ENCODE results near the gene TACC2.

The TACC2 gene

DNA sequence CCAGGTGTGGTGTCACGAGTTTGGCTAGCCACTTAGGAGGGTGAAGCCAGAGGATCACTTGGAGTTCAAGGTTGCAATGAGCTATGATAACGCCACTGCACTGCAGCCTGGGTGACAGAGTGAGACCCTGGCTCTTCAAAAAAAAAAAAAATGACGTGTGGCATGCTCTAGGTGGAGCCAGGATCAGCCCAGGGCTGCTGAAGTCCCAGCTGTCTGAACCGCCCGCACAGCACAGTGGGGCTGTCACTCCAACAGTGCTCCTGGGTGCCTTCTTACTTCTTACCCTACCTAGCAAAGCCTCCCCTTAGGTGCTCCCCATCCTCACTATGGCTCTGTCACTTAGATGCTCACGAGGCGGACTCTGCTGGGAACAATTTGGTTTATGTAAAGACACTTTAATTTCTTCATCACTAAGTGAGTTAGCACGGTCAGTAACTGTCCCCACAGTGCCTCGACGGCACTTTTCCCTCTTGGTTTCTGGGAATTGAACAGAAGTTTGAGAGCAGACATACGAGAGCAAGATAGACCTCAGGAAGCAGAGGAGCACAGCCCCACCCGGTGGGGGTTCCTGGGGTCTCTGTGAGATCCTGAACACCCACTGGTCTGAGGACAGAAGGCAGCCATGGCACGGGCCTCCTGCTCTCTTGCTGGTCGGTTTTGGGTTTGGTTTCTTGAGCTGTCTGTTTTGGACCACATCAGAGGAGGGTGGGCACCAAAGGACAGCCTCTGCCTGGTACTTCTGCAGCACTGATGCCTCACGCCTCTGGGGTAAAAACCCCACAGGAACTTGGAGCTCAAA is 215.9 kb downstream of the TACC2 start:
- Histone ChIP-seq H3K4me3 (no peak overlapping the region), H4K20me1 (peaks cover 0 to 30% (median 0%) of the 10 kb centered on the region in 11 experiments; a peak in 3 of 22 replicates), H3K27ac (peak overlapping the region in 8 of 11 experiments; percentile 2 to 89 (median 76); a peak in 14 of 22 replicates), H3K9me3 (replicated peaks in 1 of 11) (peaks cover 0 to 36% (median 7%) of the 10 kb centered on the region in 11 experiments; a peak in 14 of 22 replicates), H3K9ac (peak overlapping the region in 5 of 11 experiments; percentile 20 to 66 (median 55); a peak in 7 of 22 replicates), H3K36me3 (peaks cover 0 to 38% (median 19%) of the 10 kb centered on the region in 11 experiments; a peak in 15 of 22 replicates), H3K4me1 (peaks cover 16 to 63% (median 58%) of the 10 kb centered on the region in 10 experiments; a peak in 19 of 20 replicates), H3K27me3 (no peaks in the 10 kb centered on the region), H3K4me2 (peak overlapping the region; percentile 10 to 87 (median 77); a peak in 20 of 22 replicates)
- no peak for TF ChIP-seq Cebpa-rat (IDR thresholded peaks at IDR 0.05)

DNA sequence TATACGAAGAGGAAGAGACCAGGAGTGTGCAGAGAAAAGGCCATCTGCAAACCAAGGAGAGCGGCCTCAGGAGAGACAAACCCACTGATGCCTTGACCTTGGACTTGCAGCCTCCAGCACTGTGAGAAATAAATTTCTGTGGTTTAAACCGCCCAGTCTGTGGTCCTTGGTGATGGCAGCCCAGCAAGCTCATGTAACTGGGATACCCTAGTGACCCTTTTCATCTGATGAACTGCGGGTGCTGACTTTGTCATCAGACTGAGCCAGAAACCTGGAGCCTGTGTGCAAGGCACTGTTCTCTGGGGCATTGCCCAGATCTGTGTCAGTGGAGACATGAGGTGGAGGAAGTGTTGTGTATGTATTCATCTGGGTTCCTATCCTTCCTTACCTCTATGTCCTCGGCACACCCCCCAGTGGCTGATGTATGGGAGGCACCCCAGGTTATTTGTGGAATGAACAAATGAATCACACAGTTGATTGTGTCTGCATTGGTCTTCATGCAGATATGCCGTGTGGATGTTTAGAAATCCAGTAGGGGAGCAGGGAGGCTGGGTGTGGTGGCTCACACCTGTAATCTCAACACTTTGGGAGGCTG is 217.6 kb downstream of the TACC2 start:
- Histone ChIP-seq H3K27ac (peak overlapping the region in 8 of 11 experiments; percentile 53 to 89 (median 78); a peak in 15 of 22 replicates), H3K36me3 (peaks cover 0 to 38% (median 18%) of the 10 kb centered on the region in 11 experiments; a peak in 16 of 22 replicates), H3K4me2 (peak overlapping the region in 10 of 11 experiments; percentile 23 to 87 (median 79); a peak in 18 of 22 replicates), H3K4me1 (peaks cover 16 to 77% (median 75%) of the 10 kb centered on the region in 10 experiments; a peak in 19 of 20 replicates), H3K9me3 (replicated peaks in 1 of 11) (peaks cover 0 to 38% (median 22%) of the 10 kb centered on the region in 11 experiments; a peak in 17 of 22 replicates), H3K27me3 (no peaks in the 10 kb centered on the region), H3K9ac (peak overlapping the region in 5 of 11 experiments; percentile 5 to 66 (median 64); a peak in 10 of 22 replicates), H4K20me1 (peaks cover 0 to 23% (median 0%) of the 10 kb centered on the region in 11 experiments; a peak in 3 of 22 replicates), H3K4me3 (peak overlapping the region in 1 of 10 experiments; percentile 26; a peak in 1 of 20 replicates)
- TF ChIP-seq Cebpa-rat (IDR thresholded peaks at IDR 0.05), result no peak

DNA sequence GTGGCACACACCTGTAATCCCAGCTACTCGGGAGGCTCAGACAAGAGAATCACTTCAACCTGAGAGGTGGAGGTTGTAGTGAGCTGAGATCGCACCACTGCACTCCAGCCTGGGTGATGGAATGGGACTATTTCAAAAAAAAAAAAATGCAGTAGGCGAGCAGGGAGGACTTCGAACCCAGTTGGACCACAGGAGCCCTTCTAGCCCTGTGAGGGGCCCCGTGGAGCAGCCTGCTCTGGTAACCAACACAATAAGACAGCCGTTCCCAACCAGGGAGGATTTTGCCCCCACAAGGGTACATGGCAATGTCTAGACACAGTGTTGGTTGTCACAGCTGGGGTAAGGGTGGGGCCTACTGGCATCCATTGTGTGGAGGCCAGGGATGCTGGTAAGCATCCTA is 218.2 kb downstream of the TACC2 start:
- Histone ChIP-seq H3K9ac (peak overlapping the region in 6 of 11 experiments; percentile 28 to 66 (median 60); a peak in 9 of 22 replicates), H3K36me3 (peaks cover 0 to 42% (median 21%) of the 10 kb centered on the region in 11 experiments; a peak in 16 of 22 replicates), H3K4me1 (peaks cover 16 to 81% (median 81%) of the 10 kb centered on the region in 10 experiments; a peak in 19 of 20 replicates), H4K20me1 (peaks cover 0 to 21% (median 0%) of the 10 kb centered on the region in 11 experiments; a peak in 3 of 22 replicates), H3K4me2 (peak overlapping the region; percentile 16 to 87 (median 77); a peak in 20 of 22 replicates), H3K9me3 (replicated peaks in 1 of 11) (peaks cover 0 to 39% (median 26%) of the 10 kb centered on the region in 11 experiments; a peak in 17 of 22 replicates), H3K27me3 (no peaks in the 10 kb centered on the region), H3K4me3 (no peak overlapping the region), H3K27ac (peak overlapping the region in 8 of 11 experiments; percentile 53 to 89 (median 78); a peak in 16 of 22 replicates)
- TF ChIP-seq Cebpa-rat (IDR thresholded peaks at IDR 0.05), result no peak

DNA sequence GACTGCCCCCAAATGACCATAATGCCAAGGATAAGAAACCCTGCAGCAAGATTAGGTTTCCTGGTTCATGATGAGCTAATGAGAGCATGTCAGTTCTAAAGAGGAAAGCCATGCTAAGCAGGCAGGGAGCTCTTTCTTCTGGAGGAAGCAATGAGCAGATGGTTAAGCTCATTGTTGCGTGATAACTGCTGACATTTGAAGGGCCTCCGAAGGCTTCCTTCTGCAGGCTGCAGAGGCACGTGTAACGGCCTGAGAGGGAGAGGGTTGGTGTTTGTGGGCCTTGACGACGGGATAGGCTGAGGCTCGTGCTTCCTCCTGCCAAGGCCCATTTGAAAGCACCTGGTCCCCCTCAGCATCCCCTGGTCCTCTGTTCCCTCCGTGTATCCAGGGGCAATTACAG is 218.6 kb downstream of the TACC2 start:
- Histone ChIP-seq H3K4me3 (no peak overlapping the region), H3K27me3 (no peaks in the 10 kb centered on the region), H3K36me3 (peaks cover 0 to 46% (median 26%) of the 10 kb centered on the region in 11 experiments; a peak in 16 of 22 replicates), H3K9ac (peak overlapping the region in 6 of 11 experiments; percentile 28 to 66 (median 60); a peak in 8 of 22 replicates), H3K27ac (peak overlapping the region in 8 of 11 experiments; percentile 53 to 89 (median 78); a peak in 16 of 22 replicates), H3K4me2 (peak overlapping the region; percentile 16 to 87 (median 77); a peak in 20 of 22 replicates), H3K4me1 (peaks cover 16 to 86% (median 85%) of the 10 kb centered on the region in 10 experiments; a peak in 19 of 20 replicates), H4K20me1 (peaks cover 0 to 21% (median 0%) of the 10 kb centered on the region in 11 experiments; a peak in 3 of 22 replicates), H3K9me3 (replicated peaks in 1 of 11) (peaks cover 0 to 39% (median 27%) of the 10 kb centered on the region in 11 experiments; a peak in 17 of 22 replicates)
- TF ChIP-seq Cebpa-rat (IDR thresholded peaks at IDR 0.05), result peak in 2 of 11 experiments; percentile 32 to 77; a peak in 3 of 22 replicates

DNA sequence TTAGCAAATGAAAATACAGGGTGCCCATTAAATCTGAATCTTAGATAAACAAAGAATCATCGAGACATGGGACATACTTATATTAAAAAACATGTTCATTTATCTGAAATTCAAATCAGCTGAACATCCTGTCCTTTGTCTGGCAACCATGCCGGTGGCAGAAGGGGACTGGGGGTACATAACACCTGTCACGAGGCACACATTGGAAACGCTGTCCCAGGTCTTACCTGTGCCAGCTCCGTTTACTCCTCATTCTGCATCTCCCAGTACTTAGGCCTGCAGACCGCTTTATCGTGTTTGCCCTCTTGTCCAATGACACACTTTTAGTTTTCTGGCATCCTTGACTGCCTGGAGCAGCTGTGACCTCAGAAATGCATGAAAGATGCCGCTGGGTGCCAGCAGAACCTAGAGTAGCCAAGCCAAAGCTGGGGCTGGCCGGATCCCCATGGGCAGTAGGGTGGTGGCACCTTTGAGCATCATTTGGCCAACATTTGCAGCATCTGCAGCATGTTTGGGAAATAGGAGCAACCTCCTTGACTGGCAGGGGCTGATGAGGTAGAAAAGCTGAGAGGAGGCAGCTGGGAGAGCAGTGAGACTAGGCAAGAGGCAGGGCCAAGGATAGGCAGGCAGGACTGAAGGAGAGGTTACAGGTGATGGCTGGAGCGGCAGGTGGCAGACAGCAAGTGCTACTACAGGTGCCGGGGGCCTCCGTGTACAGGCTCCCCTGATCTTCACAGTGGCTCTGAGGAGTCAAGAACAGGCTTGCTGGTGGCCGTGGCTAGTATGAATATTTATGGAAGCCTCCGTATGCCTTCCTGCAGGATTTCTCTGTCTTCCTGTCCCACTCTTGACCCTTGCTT is 219.8 kb downstream of the TACC2 start:
- Histone ChIP-seq H4K20me1 (peaks cover 0 to 21% (median 0%) of the 10 kb centered on the region in 11 experiments; a peak in 3 of 22 replicates), H3K36me3 (peaks cover 0 to 58% (median 26%) of the 10 kb centered on the region in 11 experiments; a peak in 16 of 22 replicates), H3K4me1 (peaks cover 20 to 98% (median 97%) of the 10 kb centered on the region in 10 experiments; a peak in 19 of 20 replicates), H3K27ac (peak overlapping the region in 6 of 11 experiments; percentile 73 to 89 (median 80); a peak in 9 of 22 replicates), H3K4me2 (peak overlapping the region in 8 of 11 experiments; percentile 68 to 87 (median 81); a peak in 16 of 22 replicates), H3K4me3 (no peak overlapping the region), H3K9me3 (replicated peaks in 1 of 11) (peaks cover 0 to 34% (median 23%) of the 10 kb centered on the region in 11 experiments; a peak in 17 of 22 replicates), H3K9ac (peak overlapping the region in 1 of 11 experiments; percentile 4; a peak in 1 of 22 replicates), H3K27me3 (no peaks in the 10 kb centered on the region)
- TF ChIP-seq Cebpa-rat (IDR thresholded peaks at IDR 0.05), result no peak

DNA sequence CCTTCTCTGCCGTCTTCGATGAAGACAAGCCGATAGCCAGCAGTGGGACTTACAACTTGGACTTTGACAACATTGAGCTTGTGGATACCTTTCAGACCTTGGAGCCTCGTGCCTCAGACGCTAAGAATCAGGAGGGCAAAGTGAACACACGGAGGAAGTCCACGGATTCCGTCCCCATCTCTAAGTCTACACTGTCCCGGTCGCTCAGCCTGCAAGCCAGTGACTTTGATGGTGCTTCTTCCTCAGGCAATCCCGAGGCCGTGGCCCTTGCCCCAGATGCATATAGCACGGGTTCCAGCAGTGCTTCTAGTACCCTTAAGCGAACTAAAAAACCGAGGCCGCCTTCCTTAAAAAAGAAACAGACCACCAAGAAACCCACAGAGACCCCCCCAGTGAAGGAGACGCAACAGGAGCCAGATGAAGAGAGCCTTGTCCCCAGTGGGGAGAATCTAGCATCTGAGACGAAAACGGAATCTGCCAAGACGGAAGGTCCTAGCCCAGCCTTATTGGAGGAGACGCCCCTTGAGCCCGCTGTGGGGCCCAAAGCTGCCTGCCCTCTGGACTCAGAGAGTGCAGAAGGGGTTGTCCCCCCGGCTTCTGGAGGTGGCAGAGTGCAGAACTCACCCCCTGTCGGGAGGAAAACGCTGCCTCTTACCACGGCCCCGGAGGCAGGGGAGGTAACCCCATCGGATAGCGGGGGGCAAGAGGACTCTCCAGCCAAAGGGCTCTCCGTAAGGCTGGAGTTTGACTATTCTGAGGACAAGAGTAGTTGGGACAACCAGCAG is 221.7 kb downstream of the TACC2 start:
- Histone ChIP-seq H3K27me3 (no peaks in the 10 kb centered on the region), H3K9ac (peak overlapping the region in 1 of 11 experiments; percentile 4; a peak in 1 of 22 replicates), H3K4me3 (peak overlapping the region in 3 of 10 experiments; percentile 16 to 26 (median 25); a peak in 3 of 20 replicates), H3K4me2 (peak overlapping the region in 9 of 11 experiments; percentile 23 to 87 (median 77); a peak in 17 of 22 replicates), H3K27ac (peak overlapping the region in 7 of 11 experiments; percentile 1 to 89 (median 36); a peak in 12 of 22 replicates), H3K4me1 (peaks cover 20 to 100% (median 97%) of the 10 kb centered on the region in 10 experiments; a peak in 19 of 20 replicates), H3K36me3 (peaks cover 0 to 75% (median 29%) of the 10 kb centered on the region in 11 experiments; a peak in 16 of 22 replicates), H3K9me3 (replicated peaks in 1 of 11) (peaks cover 0 to 34% (median 23%) of the 10 kb centered on the region in 11 experiments; a peak in 17 of 22 replicates), H4K20me1 (peaks cover 0 to 8% (median 0%) of the 10 kb centered on the region in 11 experiments; a peak in 3 of 22 replicates)
- no peak for TF ChIP-seq Cebpa-rat (IDR thresholded peaks at IDR 0.05)

All from BLaER1 treated with 17β-estradiol and CSF1 and Interleukin-3, amounts not matched to agents 10 nM and 100 nM (cell line).